Inferior parietal cortex (tissue), 1 donor: ENCODE measurements around the gene PLSCR1.
"Not testable (repeated sequence)": the region's sequence is repeated elsewhere in the genome, so short reads cannot be mapped to it uniquely, and the experiment has no call there.

ENCODE experiments used
- DNase-seq: peaks from one replicate; pipeline ENCODE4 v3.0.0-alpha.2; 2016; ENCODE audit errors: extremely low spot score

PLSCR1 gene

DNA sequence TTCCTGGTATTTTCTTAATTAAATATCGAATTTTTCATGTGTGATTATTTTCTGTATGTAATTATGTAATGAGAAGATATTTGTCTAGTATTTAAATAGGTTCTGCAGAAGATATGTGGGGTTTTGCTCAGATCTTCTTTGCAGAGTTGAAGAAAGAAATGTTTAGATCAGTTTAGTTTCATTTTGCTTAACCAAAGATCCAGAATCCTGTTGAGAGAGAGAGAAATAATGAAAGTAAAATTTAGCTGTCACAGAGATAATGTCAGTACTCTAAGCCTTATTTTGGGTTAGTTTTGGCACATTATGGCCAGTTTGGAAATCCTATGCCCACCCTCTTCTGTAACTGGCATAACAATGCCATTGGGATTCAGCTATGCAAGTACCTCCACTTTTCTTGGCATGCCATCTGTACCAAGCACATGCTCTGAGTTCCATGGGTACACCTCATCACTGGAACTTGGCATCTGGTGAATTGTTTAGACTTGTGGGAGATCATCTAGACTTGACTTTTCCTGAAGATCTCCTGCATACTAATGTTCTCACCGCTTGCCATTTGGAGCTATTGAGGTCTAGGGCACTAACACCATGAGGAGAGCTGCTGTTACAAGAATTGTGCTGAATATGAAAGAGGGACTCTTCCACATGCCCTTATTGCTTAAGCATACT is 30.9 kb downstream of the PLSCR1 start:
- no peak for DNase-seq

DNA sequence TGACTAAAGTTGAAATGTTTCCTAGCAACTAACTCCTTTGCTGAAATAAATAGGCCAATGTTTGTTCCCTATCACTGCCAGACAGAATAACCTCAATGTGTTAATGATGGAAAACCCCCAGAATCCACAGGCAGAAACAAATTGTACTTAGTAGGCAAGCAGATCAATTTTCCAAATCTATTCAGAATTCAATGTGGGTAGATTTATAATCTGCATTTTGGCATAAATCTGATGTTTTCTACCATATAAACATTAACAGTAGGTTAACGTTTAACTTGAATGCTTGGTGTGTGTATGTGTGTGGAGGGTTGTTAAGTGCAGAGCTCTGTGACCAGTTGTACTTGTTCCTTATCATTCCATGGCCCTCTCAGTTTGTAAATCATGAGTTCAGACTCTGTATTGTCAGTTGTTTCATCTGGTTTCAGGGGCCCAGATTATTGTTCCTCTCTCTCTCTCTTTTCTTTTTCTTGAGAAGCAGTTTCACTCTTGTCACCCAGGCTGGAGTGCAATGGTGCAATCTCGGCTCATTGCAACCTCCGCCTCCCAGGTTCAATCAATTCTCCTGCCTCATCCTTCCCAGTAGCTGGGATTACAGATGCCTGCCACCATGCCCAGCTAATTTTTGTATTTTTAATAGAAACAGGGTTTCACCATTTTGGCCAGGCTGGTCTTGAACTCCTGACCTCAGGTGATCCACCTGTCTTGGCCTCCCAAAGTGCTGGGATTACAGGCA is 32.8 kb downstream of the PLSCR1 start:
- no peak for DNase-seq

DNA sequence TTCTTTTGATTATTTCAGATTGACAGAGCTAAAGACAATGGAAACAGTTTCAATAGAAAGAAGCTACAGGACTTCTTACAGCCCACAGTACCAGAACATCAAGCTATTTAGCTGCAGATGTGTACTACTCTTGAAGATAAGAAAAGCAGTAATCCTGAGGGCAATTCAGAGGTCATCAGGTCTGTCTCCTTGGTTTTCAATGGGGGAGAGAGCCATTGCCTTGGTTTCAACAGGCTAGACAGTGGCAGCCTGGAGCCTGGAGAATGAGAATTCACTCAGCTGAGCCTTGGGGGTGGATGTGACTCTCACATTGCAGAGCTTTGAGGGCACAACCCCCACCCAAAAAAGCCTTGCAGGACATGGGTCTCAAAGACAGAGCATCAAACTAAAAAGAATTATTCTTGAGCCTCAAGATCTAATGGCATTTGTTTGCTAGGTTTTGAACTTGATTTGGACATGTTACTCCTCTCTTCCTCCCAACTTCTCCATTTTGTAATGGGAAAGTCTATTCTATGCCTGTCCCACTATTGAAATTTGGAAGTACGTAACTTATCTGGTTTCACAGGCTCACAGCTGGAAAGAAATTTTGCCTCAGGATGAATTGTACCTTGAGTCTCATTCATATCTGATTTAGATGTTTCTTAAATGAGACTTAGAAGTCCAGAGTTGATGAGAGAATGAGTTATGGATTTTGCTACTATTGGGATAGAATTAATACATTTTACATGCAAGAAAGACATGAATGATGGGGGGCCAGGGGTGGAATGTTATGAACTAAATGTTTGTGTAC is 36.9 kb downstream of the PLSCR1 start:
- no peak for DNase-seq

DNA sequence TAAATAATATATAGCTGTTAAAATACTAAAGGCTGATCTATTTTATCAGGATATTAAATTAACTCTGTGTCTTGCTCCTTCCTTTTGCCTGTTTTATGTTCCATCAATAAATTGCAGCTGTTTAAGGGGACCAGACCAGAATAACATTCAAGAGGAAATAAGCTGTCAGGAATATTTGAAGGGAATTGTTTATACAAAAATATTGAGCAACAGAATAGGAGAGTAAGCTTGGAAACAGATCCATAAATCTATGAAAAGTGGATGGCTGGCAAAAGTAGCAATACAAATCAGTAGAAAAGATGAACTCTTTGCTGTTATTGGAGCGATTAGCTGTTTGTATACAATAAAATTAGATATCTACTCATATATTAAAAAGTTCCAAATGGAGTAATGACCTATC is 38.9 kb downstream of the PLSCR1 start:
- no peak for DNase-seq

DNA sequence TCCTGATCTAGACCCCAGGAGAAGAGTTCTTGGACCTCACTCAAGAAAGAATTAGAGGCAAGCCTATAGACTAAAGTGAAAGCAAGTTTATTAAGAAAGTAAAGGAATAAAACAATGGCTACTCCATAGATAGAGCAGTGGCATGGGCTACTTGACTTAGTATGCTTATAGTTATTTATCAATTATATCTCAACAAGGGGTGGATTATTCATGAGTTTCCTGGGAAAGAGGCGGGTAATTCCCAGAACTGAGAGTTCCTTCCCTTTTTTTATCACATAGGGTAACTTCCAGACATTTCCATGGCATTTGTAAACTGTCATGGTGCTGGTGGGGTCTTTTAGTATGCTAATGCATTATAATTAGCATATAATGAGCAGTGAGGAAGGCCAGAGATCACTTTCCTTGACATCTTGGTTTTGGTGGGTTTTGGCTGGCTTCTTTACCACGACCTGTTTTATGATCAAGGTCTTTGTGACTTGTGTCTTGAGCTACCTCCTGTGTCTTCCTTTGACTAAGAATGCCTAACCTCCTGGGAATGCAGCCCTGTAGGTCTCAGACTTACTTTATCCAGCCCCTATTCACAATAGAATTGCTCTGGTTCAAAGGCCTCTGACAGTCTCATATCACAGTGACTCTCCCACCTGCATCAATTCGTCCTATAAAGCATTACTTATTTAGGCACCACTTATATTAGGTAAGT is 39.8 kb downstream of the PLSCR1 start:
- DNase-seq = no peak

DNA sequence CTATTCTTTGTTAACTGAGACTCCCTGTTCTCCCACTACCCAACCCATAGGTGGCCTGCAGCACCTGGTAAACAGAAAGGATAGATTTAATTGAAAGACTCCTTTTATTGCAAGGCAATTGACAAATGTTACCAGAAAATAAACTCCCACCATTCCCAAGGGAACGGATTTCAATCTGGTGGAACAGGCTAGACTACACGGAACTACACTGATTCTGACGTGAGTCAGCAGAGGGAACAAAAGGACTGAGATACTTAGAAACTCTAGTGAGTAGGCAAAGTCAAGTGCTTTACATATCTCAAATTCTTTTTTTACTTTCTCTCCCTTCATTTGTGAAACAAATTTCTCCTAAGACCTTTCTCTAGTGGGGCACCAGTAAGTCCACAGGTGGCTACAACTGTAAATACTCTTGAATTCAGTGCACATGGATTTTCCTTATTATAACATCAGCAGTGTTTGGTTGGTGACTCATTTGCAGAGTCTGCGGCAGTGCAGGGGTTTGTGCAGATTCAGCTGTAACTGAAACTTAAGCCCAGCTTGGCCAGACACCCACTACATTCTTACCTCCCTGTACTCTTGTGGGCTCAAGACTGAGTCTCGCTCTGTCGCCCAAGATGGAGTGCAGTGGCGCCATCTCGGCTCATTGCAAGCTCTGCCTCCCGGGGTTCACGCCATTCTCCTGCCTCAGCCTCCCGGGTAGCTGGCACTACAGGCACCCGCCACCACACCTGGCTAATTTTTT is 40.8 kb downstream of the PLSCR1 start:
- DNase-seq = no peak

DNA sequence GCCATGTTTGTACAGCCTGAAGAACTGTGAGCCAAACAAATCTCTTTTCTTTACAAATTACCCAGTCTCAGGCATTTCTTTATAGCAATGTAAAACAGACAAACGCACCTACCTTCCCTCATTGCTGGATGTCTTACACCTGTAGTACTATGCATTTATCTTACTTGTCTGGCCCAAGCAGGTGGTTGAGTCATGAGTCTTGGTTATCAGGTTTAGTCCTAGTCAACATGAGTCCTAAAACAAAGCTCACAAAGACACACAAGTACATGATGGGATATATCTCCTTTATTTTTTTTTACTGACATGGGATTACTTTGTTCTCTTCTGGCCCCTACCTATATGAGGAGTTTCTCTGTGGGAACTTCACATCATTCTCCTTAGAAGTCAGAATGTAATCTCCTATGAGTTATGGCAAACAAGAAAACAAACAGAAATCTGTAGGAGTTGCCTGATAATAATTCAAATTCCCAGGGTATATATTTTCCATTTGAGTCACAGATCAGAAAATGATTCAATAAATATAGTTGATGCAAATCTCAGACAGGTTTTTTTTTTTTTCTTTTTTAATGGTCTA is 41.4 kb downstream of the PLSCR1 start:
- no peak for DNase-seq

DNA sequence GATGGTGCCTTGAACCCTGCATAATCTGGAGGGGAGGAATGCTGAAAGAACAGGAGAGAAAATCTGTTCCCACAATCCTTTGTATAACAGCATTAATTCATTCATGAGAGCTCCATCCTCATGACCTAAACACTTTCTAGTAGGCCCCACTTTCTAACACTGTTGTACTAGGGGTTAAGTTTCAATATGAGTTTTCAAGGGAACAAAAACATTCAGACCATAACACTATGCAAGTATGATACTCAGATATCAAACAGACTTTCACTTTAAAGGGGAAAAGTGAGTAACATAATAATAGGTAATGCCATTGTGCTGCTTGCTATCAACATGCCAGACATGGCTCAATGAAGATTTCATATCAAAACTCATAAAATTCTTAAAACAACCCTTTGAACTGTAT is 42.7 kb downstream of the PLSCR1 start:
- DNase-seq = no peak

DNA sequence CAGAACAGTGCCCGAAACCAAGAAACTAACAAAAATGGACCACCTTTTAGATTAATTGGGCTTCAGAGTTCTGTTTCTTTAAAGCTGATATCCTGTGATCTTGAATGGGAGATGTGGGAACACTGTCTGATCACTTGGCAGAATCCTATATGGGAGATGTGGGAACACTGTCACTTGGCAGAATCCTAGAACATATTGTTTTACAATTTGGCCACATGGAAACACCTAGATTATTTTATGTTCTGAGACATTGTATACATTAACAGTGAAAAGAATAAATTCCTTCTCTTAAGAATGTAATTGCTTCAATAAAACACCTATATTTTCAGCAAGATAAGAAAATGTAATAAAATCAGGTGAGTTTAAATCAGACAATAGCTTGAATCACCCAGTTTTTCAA is 44.7 kb downstream of the PLSCR1 start:
- DNase-seq = no peak

DNA sequence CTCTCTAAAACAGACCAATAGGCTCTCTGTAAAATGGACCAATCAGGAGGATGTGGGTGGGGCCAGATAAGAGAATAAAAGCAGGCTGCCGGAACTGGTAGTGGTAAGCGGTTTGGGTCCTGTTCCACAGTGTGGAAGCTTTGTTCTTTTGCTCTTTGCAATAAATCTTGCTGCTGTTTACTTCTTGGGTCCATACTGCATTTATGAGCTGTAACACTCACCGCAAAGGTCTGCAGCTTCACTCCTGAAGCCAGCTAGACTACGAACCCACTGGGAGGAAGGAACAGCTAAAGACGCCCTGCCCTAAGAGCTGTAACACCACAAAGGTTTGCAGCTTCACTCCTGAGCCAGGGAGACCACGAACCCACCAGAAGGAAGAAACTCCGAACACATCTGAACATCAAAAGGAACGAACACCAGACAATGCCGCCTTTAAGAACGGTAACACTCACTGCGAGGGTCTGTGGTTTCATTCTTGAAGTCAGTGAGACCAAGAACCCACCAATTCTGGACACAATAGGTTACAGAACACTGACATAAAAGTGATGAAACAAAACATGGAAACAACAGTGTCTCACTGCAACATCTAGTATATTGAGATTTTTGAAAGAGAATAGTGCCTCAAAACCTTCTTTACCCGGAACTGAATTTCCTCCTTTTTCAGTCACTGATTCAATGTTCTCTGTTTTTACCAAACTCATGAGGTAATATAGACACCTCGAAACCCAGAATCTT is 46.2 kb downstream of the PLSCR1 start:
- no peak for DNase-seq

DNA sequence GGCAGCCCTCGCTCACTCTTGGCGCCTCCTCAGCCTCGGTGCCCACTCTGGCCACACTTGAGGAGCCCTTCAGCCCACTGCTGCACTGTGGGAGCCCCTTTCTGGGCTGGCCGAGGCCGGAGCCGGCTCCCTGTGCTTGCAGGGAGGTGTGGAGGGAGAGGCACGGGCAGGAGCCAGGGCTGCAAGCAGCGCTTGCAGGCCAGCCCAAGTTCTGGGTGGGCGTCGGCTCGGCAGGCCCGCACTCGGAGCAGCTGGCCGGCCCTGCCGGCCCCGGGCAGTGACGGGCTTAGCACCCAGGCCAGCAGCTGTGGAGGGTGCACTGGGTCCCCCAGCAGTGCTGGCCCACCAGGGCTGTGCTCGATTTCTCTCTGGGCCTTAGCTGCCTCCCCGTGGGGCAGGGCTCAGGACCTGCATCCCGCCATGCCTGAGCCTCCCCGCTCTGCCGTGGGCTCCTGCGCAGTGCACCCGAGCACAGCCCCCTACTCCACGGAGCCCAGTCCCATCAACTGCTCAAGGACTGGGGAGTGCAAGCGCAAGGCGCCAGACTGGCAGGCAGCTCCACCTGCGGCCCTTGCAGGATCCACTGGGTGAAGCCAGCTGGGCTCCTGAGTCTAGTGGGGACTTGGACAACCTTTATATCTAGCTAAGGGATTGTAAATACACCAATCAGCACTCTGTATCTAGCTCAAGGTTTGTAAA is 47.1 kb downstream of the PLSCR1 start:
- not testable (repeated sequence) for DNase-seq

DNA sequence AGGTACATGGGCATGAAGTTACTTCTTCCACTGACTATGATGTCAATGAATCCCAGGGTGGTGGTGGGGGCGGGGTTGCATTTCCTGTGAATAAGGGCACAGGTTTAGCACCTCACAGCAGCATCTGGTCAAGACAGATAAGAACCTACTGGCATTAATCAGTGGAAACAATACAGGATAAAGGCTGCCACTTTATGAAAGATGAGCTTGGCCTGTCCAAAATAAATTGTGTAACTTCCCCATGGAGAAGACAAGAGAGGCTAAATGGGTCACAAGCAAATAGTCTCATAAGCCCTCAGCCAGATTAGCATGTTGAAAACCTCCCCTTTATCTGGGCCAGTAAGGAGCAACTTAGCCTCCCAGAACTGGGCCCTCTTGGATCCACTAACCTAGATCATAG is 47.7 kb downstream of the PLSCR1 start:
- DNase-seq = no peak

DNA sequence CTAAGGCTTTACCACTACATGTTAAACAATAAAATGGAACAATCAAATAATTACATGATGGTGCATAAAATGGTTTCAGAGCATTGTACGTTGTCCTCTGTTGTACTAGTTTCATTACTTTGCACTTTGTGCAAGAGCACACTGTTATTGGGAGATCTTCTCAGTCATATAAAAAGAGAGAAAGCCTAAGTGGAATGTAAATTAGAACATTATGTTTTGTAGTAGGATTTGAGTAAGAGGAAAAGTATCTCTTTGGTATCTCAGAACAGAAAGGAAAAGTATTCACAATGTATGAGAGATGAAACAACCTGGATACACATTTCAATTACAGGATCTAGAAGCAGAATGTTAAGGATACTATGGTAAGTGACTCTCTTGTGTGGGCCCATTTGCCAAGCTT is 48.2 kb downstream of the PLSCR1 start:
- no peak for DNase-seq

DNA sequence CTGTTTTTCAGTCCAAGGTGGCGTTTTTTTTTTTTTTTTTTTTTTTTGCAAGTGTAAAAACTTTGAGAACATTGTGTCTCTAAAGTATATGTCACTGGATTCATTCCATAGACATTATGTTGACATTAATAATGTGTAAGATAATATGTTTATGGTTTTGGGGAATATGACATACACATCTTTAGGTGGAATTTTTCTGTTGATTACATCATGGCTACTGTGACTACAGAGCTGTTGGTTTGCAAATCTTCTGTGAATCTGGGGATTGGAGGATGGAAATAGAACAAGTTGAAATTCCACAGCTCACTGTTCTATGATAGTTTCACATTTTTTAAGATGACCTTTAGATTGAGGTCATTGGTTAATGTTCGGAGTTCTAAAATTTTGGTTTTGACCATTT is 50.6 kb downstream of the PLSCR1 start:
- no peak for DNase-seq

DNA sequence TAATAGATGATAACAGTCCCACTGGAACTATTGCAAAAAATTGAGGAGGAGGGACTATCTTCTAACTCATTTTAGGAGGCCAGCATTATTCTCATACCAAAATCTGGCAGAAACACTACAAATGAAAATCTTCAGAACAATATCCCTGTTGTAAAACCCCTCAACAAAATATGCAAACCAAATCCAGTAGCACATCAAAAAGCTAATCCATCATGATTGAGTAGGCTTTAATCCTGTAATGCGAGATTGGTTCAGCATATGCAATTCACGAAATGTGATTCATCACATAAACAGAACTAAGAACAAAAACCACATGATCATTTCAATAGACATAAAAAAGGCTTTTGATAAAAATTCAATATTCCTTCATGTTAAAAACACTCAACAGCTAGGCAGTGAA is 51.2 kb downstream of the PLSCR1 start:
- DNase-seq = no peak

DNA sequence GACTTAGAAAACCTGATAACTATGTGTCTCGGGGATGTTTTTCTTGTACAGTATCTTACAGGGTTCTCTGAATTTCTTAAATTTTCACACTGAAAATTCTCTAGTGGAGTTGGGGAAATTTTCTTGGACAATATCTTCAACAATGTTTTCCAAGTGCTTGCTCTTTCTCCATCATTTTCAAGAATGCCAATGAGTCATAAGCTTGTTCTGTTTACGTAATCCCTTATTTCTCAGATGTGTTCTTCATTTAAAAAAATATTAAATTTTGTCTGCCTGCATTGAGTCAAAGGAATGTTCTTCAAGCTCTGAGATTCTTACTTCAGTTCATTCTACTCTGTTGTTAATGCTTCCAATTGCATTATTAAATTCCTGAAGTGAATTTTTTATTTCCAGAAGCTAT is 53.1 kb downstream of the PLSCR1 start:
- DNase-seq = no peak

DNA sequence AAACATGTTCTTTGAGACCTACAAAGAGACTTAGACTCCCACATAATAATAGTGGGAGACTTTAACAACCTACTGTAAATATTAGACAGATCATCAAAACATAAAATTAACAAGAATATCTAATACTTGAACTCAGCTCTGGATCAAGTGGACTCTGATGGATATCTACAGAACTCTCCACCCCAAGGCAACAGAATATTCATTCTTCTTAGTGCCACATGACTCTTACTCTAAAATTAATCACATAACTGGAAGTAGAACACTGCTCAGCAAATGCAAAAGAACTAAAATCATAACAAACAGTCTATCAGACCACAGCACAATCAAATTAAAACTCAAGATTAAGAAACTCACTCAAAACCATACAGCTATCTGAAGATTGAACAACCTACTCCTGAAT is 59.1 kb downstream of the PLSCR1 start:
- DNase-seq = no peak

DNA sequence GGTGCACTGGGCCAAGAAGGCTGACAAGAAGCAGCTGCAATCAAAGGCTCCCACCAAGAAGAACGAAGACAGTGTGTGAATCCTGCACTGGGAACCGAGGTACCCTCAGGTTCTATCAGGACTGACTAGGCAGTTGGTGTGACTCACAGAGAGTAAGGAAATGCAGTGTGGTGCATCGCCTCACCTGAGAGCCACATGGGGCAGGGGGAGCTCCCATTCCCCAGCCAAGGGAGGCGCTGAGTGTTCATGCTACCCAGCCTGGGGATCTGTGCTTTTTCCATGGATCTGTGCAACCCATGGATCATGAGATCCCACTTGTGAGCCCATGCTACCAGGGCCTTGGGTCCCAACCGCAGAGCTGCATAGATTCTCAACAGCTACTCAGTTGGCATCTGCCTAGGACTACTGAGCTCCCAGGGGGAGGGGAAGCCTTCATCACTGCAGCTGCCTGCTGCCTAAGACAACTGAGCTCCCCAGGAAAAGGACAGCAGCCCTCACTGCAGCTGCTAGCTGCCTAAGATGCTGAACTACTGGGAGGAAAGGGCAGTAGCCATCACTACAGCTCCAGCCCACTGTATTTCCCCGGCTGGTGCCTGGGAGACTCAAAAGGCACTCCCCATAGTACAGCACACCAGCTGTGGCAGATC is 68.2 kb downstream of the PLSCR1 start:
- DNase-seq = no peak

DNA sequence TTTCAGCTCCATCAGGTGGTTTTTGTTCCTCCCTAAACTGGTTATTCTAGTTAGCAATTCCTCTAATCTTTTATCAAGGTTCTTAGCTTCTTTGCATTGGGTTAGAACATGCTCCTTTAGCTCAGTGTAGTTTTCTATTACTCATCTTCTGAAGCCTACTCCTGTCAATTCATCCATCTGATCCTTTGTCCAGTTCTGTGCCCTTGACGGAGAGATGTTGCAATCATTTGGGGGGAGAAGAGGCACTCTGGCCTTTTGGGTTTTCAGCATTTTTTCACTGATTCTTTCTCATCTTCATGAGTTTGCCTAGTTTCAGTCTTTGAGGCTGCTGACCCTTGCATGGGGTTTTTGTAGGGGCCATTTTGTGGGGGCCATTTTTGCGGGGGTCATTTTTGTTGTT is 69.4 kb downstream of the PLSCR1 start:
- not testable (repeated sequence) for DNase-seq
